Transverse colon (tissue), 3 donors: ENCODE data around the gene ZNF423.

Experiments used
- EP300 ChIP-seq: sonication (generic); formaldehyde crosslinking; IDR thresholded peaks from one replicate; pipeline ENCODE4 v1.6.1; 2017; ENCODE audit warnings: antibody characterized with exemption, low read depth
- POLR2A ChIP-seq: fragments of 450-650 bp; IDR thresholded peaks from one replicate; pipeline ENCODE4 v1.6.1; 2016; ENCODE audit warnings: antibody characterized with exemption, mild to moderate bottlenecking, moderate library complexity
- TF ChIP-seq, protein P1 (sequence below), 5 experiments: fragments of 200-600 bp in 3 of 5; fragments of 450-650 bp in 2 of 5; sonication (generic) in 3 of 5; IDR thresholded peaks; 1 replicate in 2 of 5; 2 replicates in 3 of 5; pipeline ENCODE4 v1.5.1; 2016 to 2017; ENCODE audit warnings: antibody characterized with exemption in 5 of 5, inconsistent platforms in 3 of 5, mild to moderate bottlenecking in 2 of 5, moderate library complexity in 1 of 5

DNA sequence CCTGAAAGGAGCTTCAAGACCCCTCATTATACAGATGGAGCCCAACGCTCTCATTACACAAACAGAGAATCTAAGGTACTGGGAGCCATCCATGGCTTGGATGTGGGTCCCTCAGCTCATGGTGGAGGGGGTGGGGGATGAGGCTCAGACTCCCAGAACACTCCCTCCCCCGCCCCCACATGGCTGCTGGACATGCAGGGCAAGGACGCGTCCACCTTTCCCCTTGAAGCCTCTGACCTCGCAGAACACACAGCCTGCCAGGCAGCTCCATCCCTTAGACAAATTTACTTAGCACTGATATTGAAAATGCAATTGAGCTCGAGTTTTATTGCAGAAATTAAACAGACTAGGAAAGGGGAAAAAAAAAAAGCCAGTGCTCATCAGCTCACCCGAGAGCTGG is 203.9 kb downstream of the ZNF423 start:
- TF ChIP-seq, protein P1, sequence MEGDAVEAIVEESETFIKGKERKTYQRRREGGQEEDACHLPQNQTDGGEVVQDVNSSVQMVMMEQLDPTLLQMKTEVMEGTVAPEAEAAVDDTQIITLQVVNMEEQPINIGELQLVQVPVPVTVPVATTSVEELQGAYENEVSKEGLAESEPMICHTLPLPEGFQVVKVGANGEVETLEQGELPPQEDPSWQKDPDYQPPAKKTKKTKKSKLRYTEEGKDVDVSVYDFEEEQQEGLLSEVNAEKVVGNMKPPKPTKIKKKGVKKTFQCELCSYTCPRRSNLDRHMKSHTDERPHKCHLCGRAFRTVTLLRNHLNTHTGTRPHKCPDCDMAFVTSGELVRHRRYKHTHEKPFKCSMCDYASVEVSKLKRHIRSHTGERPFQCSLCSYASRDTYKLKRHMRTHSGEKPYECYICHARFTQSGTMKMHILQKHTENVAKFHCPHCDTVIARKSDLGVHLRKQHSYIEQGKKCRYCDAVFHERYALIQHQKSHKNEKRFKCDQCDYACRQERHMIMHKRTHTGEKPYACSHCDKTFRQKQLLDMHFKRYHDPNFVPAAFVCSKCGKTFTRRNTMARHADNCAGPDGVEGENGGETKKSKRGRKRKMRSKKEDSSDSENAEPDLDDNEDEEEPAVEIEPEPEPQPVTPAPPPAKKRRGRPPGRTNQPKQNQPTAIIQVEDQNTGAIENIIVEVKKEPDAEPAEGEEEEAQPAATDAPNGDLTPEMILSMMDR (IDR thresholded peaks at IDR 0.05): no peak
- TF ChIP-seq EP300 (no peak), POLR2A (no peak)
